Skeletal muscle tissue (tissue), 4 donors: Measurements from ENCODE around the gene MMP25. TPM values are rescaled to one million over a fixed set of nuclear protein-coding genes. Genes with fewer than 3 reads are reported as not detected.

Source experiments
- H3K27ac ChIP-seq: one replicate; pipeline ENCODE4 v1.7.0; 2013; ENCODE audit warnings: mild to moderate bottlenecking, low read depth, low read length, inconsistent platforms
- H3K27me3 ChIP-seq, 3 donors: one replicate each; pipeline ENCODE4 v1.7.0; 2013; ENCODE audit warnings: low read length in 3 of 3; ENCODE audit not compliant: control insufficient read depth in 3 of 3, insufficient read depth in 3 of 3
- H3K36me3 ChIP-seq, 3 donors: one replicate each; pipeline ENCODE4 v1.7.0; 2013; ENCODE audit warnings: low read length in 3 of 3; ENCODE audit not compliant: control insufficient read depth in 3 of 3, insufficient read depth in 3 of 3
- H3K4me1 ChIP-seq, 3 donors: one replicate each; pipeline ENCODE4 v1.7.0; 2013; ENCODE audit warnings: low read length in 3 of 3, mild to moderate bottlenecking in 3 of 3; ENCODE audit not compliant: control insufficient read depth in 3 of 3, insufficient read depth in 3 of 3
- H3K4me3 ChIP-seq, 3 donors: one replicate each; pipeline ENCODE4 v1.7.0; 2013; ENCODE audit warnings: low read length in 3 of 3
- H3K9ac ChIP-seq, 3 donors: one replicate each; pipeline ENCODE4 v1.7.0; 2013; ENCODE audit warnings: low read length in 3 of 3, mild to moderate bottlenecking in 3 of 3, moderate library complexity in 2 of 3, low read depth in 1 of 3
- H3K9me3 ChIP-seq, 3 donors: one replicate each; pipeline ENCODE4 v1.7.0; 2013; ENCODE audit warnings: low read length in 3 of 3; ENCODE audit not compliant: control insufficient read depth in 3 of 3
- total RNA-seq: library from RNA; depleted of rRNA; stranded (reverse); fragments of >200 nt; gene quantifications from one replicate; pipeline ENCODE4 v1.2.3, GENCODE V29; 2014
- donor health status: Osteomylitis.

Gene MMP25
- total RNA-seq, 1 donor from 2014 or later: 0.52 TPM

GRCh38 chr16:3015865-3016521, 30.4 kb upstream of the MMP25 start:
- peaks cover 37 to 42% (median 37%) of the 10 kb centered on the region in 3 donors for H3K27me3 ChIP-seq
- no peak overlapping the region for H3K4me3 ChIP-seq
- peaks cover 11 to 27% (median 16%) of the 10 kb centered on the region in 3 donors for H3K4me1 ChIP-seq
- no peak overlapping the region for H3K9ac ChIP-seq
- no peak overlapping the region for H3K27ac ChIP-seq
- no peaks in the 10 kb centered on the region for H3K36me3 ChIP-seq
- H3K9me3 ChIP-seq: no peaks in the 10 kb centered on the region

- no peak overlapping the region for H3K9ac ChIP-seq
- no peak overlapping the region for H3K27ac ChIP-seq
- H3K27me3 ChIP-seq: peaks cover 29 to 33% (median 29%) of the 10 kb centered on the region in 3 donors
- H3K36me3 ChIP-seq: peaks cover 0 to 4% (median 0%) of the 10 kb centered on the region in 3 donors
- H3K9me3 ChIP-seq: no peaks in the 10 kb centered on the region
- H3K4me3 ChIP-seq: no peak overlapping the region
- H3K4me1 ChIP-seq: peaks cover 22 to 32% (median 22%) of the 10 kb centered on the region in 3 donors
These were observed 29.0 kb upstream of the MMP25 start for GRCh38 chr16:3017344-3017743.

GRCh38 chr16:3017794-3018506, 28.4 kb upstream of the MMP25 start, which contains the start of gene CLDN6:
CLDN6 (minus strand) TSS chr16:3018183; CDS start chr16:3016021, 2,162 bp downstream.
- Histone ChIP-seq H3K9ac (no peak within 1 kb of the TSS), H3K4me1 (peaks cover 25 to 36% (median 27%) of the 10 kb centered on the region in 3 donors), H3K27ac (no peak within 1 kb of the TSS), H3K36me3 (peaks cover 0 to 4% (median 0%) of the 10 kb centered on the region in 3 donors), H3K4me3 (no peak within 1 kb of the TSS), H3K9me3 (no peaks in the 10 kb centered on the region), H3K27me3 (peaks cover 24 to 28% (median 24%) of the 10 kb centered on the region in 3 donors)

GRCh38 chr16:3019594-3020246, 26.6 kb upstream of the MMP25 start:
- Histone ChIP-seq H3K27ac (peak overlapping the region; percentile 97), H3K4me3 (peak overlapping the region; percentile 64 to 73 (median 70)), H3K4me1 (peaks cover 33 to 40% (median 38%) of the 10 kb centered on the region in 3 donors), H3K36me3 (peaks cover 0 to 4% (median 0%) of the 10 kb centered on the region in 3 donors), H3K9ac (peak overlapping the region in 1 of 3 donors; percentile 40), H3K9me3 (no peaks in the 10 kb centered on the region), H3K27me3 (peaks cover 9 to 14% (median 12%) of the 10 kb centered on the region in 3 donors)

GRCh38 chr16:3020247-3020603, 26.1 kb upstream of the MMP25 start, which contains the start of gene TNFRSF12A:
TNFRSF12A (plus strand) TSS chr16:3020368; CDS start chr16:3020398, 30 bp downstream.
- peak within 1 kb of the TSS; percentile 97 for H3K27ac ChIP-seq
- H3K9ac ChIP-seq: peak within 1 kb of the TSS; percentile 82 to 95 (median 87)
- no peaks in the 10 kb centered on the region for H3K9me3 ChIP-seq
- H3K27me3 ChIP-seq: peaks cover 9 to 14% (median 12%) of the 10 kb centered on the region in 3 donors
- peaks cover 33 to 43% (median 38%) of the 10 kb centered on the region in 3 donors for H3K4me1 ChIP-seq
- H3K4me3 ChIP-seq: peak within 1 kb of the TSS; percentile 71 to 85 (median 81)
- H3K36me3 ChIP-seq: peaks cover 0 to 4% (median 0%) of the 10 kb centered on the region in 3 donors

GRCh38 chr16:3020604-3021448, 25.5 kb upstream of the MMP25 start:
- H3K27ac ChIP-seq: peak overlapping the region; percentile 97
- peaks cover 0 to 8% (median 3%) of the 10 kb centered on the region in 3 donors for H3K36me3 ChIP-seq
- peaks cover 35 to 48% (median 38%) of the 10 kb centered on the region in 3 donors for H3K4me1 ChIP-seq
- peak overlapping the region; percentile 82 to 95 (median 87) for H3K9ac ChIP-seq
- peak overlapping the region; percentile 71 to 85 (median 81) for H3K4me3 ChIP-seq
- H3K27me3 ChIP-seq: peaks cover 9 to 14% (median 12%) of the 10 kb centered on the region in 3 donors
- no peaks in the 10 kb centered on the region for H3K9me3 ChIP-seq

GRCh38 chr16:3021449-3022207, 24.7 kb upstream of the MMP25 start:
- peak overlapping the region; percentile 97 for H3K27ac ChIP-seq
- H3K27me3 ChIP-seq: peaks cover 9 to 14% (median 12%) of the 10 kb centered on the region in 3 donors
- peak overlapping the region; percentile 60 to 85 (median 81) for H3K4me3 ChIP-seq
- peak overlapping the region; percentile 65 to 95 (median 82) for H3K9ac ChIP-seq
- H3K9me3 ChIP-seq: no peaks in the 10 kb centered on the region
- peaks cover 35 to 48% (median 38%) of the 10 kb centered on the region in 3 donors for H3K4me1 ChIP-seq
- peaks cover 7 to 16% (median 11%) of the 10 kb centered on the region in 3 donors for H3K36me3 ChIP-seq

GRCh38 chr16:3022208-3022683, 24.1 kb upstream of the MMP25 start:
- H3K27me3 ChIP-seq: peaks cover 8 to 12% (median 9%) of the 10 kb centered on the region in 3 donors
- H3K9ac ChIP-seq: peak overlapping the region; percentile 85 to 95 (median 89)
- H3K27ac ChIP-seq: peak overlapping the region; percentile 97
- peaks cover 35 to 48% (median 38%) of the 10 kb centered on the region in 3 donors for H3K4me1 ChIP-seq
- peak overlapping the region; percentile 85 to 96 (median 92) for H3K4me3 ChIP-seq
- H3K36me3 ChIP-seq: peaks cover 14 to 22% (median 16%) of the 10 kb centered on the region in 3 donors
- H3K9me3 ChIP-seq: no peaks in the 10 kb centered on the region
